ENCODE measurements around the gene HAAO. TPM values are rescaled to one million over a fixed set of nuclear protein-coding genes. Genes with fewer than 3 reads are reported as not detected.

The HAAO gene
- total and polyA plus RNA-seq, 2 experiments from 2014 or later: 2.6 to 3.2 TPM

- no peaks in the 10 kb centered on the region for H3F3A ChIP-seq (replicated peaks; ENCODE audit: low read depth)
- Mint-ChIP-seq H3K36me3 (ENCODE audit: low read depth) (peaks cover 24% of the 10 kb centered on the region; the same call in 2 of the 3 replicates), H3K27me3 (ENCODE audit: insufficient read depth, low read depth, poor library complexity) (peaks cover 5% of the 10 kb centered on the region), H3K27ac (no peak overlapping the region), H3K4me1 (peaks cover 19% of the 10 kb centered on the region), H3K9me3 (peaks cover 7% of the 10 kb centered on the region; the same call in 2 of the 3 replicates), H3K4me3 (no peak overlapping the region)
- H2AFZ ChIP-seq: no peak overlapping the region
- DNase-seq (ENCODE audit: low spot score) (peak; percentile 45), ATAC-seq (peak; percentile 56; the same call in 1 of the 3 replicates)
- no peaks in the 10 kb centered on the region for H3K4me1 ChIP-seq (ENCODE audit: insufficient read depth)
- H3K9me2 ChIP-seq (ENCODE audit: insufficient read depth): peaks cover 7% of the 10 kb centered on the region
- H3K79me2 ChIP-seq (replicated peaks; ENCODE audit: insufficient read depth): no peaks in the 10 kb centered on the region
- peak; percentile 16 to 24; a peak in 2 of 4 replicates for TF ChIP-seq CTCF (conservative IDR thresholded peaks at IDR 0.05; ENCODE audit: low read depth in 2 of 2)
- no peak for TF ChIP-seq ZNF114 (CRISPR knock-in tag; IDR thresholded peaks at IDR 0.05)
- no peak overlapping the region for H3K27ac ChIP-seq (ENCODE audit: low read depth)
- no peaks in the 10 kb centered on the region for H3K36me3 ChIP-seq (ENCODE audit: insufficient read depth)
- H3K27me3 ChIP-seq (ENCODE audit: insufficient read depth): no peaks in the 10 kb centered on the region
- no peak overlapping the region for H3K4me2 ChIP-seq
- no peaks in the 10 kb centered on the region for H4K20me1 ChIP-seq (replicated peaks; ENCODE audit: insufficient read depth)
- no peak overlapping the region for H3K4me3 ChIP-seq
Measured at GRCh38 chr2:42742740-42743658, 49.4 kb downstream of the HAAO start.

GRCh38 chr2:42741140-42741539 lies 51.2 kb downstream of the HAAO start:
- Histone ChIP-seq H3K4me1 (ENCODE audit: insufficient read depth) (no peaks in the 10 kb centered on the region), H3K36me3 (ENCODE audit: insufficient read depth) (no peaks in the 10 kb centered on the region), H3K27me3 (ENCODE audit: insufficient read depth) (no peaks in the 10 kb centered on the region), H3K79me2 (replicated peaks; ENCODE audit: insufficient read depth) (no peaks in the 10 kb centered on the region), H3K9me2 (ENCODE audit: insufficient read depth) (peaks cover 7% of the 10 kb centered on the region), H3K4me3 (no peak overlapping the region), H3F3A (replicated peaks; ENCODE audit: low read depth) (no peaks in the 10 kb centered on the region), H3K27ac (ENCODE audit: low read depth) (no peak overlapping the region), H4K20me1 (replicated peaks; ENCODE audit: insufficient read depth) (no peaks in the 10 kb centered on the region), H2AFZ (no peak overlapping the region), H3K4me2 (no peak overlapping the region)
- Mint-ChIP-seq H3K9me3 (peaks cover 8% of the 10 kb centered on the region; the same call in 2 of the 3 replicates), H3K27ac (no peak overlapping the region), H3K27me3 (ENCODE audit: insufficient read depth, low read depth, poor library complexity) (peaks cover 10% of the 10 kb centered on the region), H3K36me3 (ENCODE audit: low read depth) (peaks cover 37% of the 10 kb centered on the region), H3K4me1 (peaks cover 28% of the 10 kb centered on the region), H3K4me3 (no peak overlapping the region)
- no peak for ATAC-seq
- no peak for DNase-seq (ENCODE audit: low spot score)
- TF ChIP-seq ZNF114 (CRISPR knock-in tag; IDR thresholded peaks at IDR 0.05) (no peak), CREB1 (CRISPR knock-in tag; IDR thresholded peaks at IDR 0.05; ENCODE audit: low read depth) (no peak), JUNB (IDR thresholded peaks at IDR 0.05; ENCODE audit: unreplicated experiment) (no peak), ZNF331 (CRISPR knock-in tag; IDR thresholded peaks at IDR 0.05; ENCODE audit: low read depth) (no peak), CTCF (conservative IDR thresholded peaks at IDR 0.05; ENCODE audit: low read depth in 2 of 2) (no peak), NANOG (IDR thresholded peaks at IDR 0.05; ENCODE audit: borderline replicate concordance) (no peak), EZH2 (IDR thresholded peaks at IDR 0.05; ENCODE audit: low read depth, unreplicated experiment) (no peak), REST (IDR thresholded peaks at IDR 0.05; ENCODE audit: unreplicated experiment) (no peak)
